ENCODE data around the gene IRX3. TPM values are rescaled to one million over a fixed set of nuclear protein-coding genes. Genes with fewer than 3 reads are reported as not detected.
A peak's percentile ranks its signal among the peaks of the same experiment; 100 is the strongest.

The IRX3 gene
- total and polyA plus RNA-seq, 4 donors, result 2.9 to 14.4 (median 7.0) TPM

- Histone ChIP-seq H3K27me3 (ENCODE audit: control insufficient read depth, insufficient read depth, low read length) (peaks cover 2% of the 10 kb centered on the region), H3K36me3 (ENCODE audit: control insufficient read depth, insufficient read depth, low read length) (no peaks in the 10 kb centered on the region), H3K9me3 (ENCODE audit: control insufficient read depth, insufficient read depth, low read length) (no peaks in the 10 kb centered on the region), H3K4me3 (ENCODE audit: low read depth, low read length) (no peak overlapping the region), H3K4me1 (ENCODE audit: control insufficient read depth, insufficient read depth, low read length) (peaks cover 17% of the 10 kb centered on the region), H3K27ac (ENCODE audit: low read depth, low read length) (no peak overlapping the region)
- no peak for DNase-seq (ENCODE audit: low read depth in 4 of 6, low spot score in 6 of 6)
- 70% methylated on average over 1 of the region's 1 CpG for WGBS (ENCODE audit: insufficient coverage)
These were observed 32.4 kb upstream of the IRX3 start for GRCh38 chr16:54318941-54319340.

DNA sequence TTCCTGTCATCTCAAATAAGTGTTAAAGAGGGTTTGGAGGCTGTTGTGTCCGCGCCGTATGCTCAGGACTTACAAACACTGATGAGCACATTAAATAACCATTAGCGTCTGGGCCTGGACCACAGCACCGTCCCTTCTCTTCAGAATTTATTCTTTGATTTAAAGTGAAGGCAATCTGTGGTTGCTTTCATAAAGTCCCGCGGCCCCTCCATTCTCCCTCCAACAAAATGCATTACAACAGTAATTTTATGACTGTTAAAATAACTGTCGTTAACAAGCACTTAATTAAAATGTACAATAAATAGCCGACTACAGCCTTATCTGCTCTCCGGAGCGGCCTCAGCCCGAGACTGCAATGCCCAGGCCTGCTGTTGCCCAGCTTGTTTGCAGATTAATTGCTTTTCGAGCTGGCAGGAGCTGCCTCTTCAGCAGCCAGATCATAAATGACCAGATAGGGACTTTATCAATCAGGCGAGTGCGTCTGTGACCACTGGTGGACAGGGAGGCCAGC, 30.6 kb upstream of the IRX3 start:
- Histone ChIP-seq H3K4me3 (ENCODE audit: low read depth, low read length) (no peak overlapping the region), H3K27ac (ENCODE audit: low read depth, low read length) (no peak overlapping the region), H3K9me3 (ENCODE audit: control insufficient read depth, insufficient read depth, low read length) (no peaks in the 10 kb centered on the region), H3K4me1 (ENCODE audit: control insufficient read depth, insufficient read depth, low read length) (peaks cover 17% of the 10 kb centered on the region), H3K36me3 (ENCODE audit: control insufficient read depth, insufficient read depth, low read length) (no peaks in the 10 kb centered on the region), H3K27me3 (ENCODE audit: control insufficient read depth, insufficient read depth, low read length) (peaks cover 5% of the 10 kb centered on the region)
- DNase-seq (ENCODE audit: low read depth in 4 of 6, low spot score in 6 of 6), result peak in 2 of 6 donors; percentile 35 to 87
- WGBS (ENCODE audit: insufficient coverage), result 60% methylated on average over 8 of the region's 15 CpGs

- WGBS (ENCODE audit: insufficient coverage), result 76% methylated on average over 7 of the region's 8 CpGs
- peaks cover 6% of the 10 kb centered on the region for H3K27me3 ChIP-seq (ENCODE audit: control insufficient read depth, insufficient read depth, low read length)
- H3K27ac ChIP-seq (ENCODE audit: low read depth, low read length), result no peak overlapping the region
- no peak overlapping the region for H3K4me3 ChIP-seq (ENCODE audit: low read depth, low read length)
- H3K4me1 ChIP-seq (ENCODE audit: control insufficient read depth, insufficient read depth, low read length), result peaks cover 17% of the 10 kb centered on the region
- DNase-seq (ENCODE audit: low read depth in 4 of 6, low spot score in 6 of 6), result peak in 1 of 6 donors; percentile 13
- H3K9me3 ChIP-seq (ENCODE audit: control insufficient read depth, insufficient read depth, low read length), result no peaks in the 10 kb centered on the region
- H3K36me3 ChIP-seq (ENCODE audit: control insufficient read depth, insufficient read depth, low read length), result no peaks in the 10 kb centered on the region
These were observed 29.7 kb upstream of the IRX3 start for GRCh38 chr16:54316095-54316889.

GRCh38 chr16:54313789-54314188, 27.2 kb upstream of the IRX3 start:
- H3K9me3 ChIP-seq (ENCODE audit: control insufficient read depth, insufficient read depth, low read length), result no peaks in the 10 kb centered on the region
- no peak overlapping the region for H3K4me3 ChIP-seq (ENCODE audit: low read depth, low read length)
- H3K4me1 ChIP-seq (ENCODE audit: control insufficient read depth, insufficient read depth, low read length), result peaks cover 4% of the 10 kb centered on the region
- H3K27ac ChIP-seq (ENCODE audit: low read depth, low read length), result no peak overlapping the region
- no peak for DNase-seq (ENCODE audit: low read depth in 4 of 6, low spot score in 6 of 6)
- 80% methylated on average over 2 of the region's 4 CpGs for WGBS (ENCODE audit: insufficient coverage)
- H3K36me3 ChIP-seq (ENCODE audit: control insufficient read depth, insufficient read depth, low read length), result no peaks in the 10 kb centered on the region
- H3K27me3 ChIP-seq (ENCODE audit: control insufficient read depth, insufficient read depth, low read length), result peaks cover 6% of the 10 kb centered on the region

DNA sequence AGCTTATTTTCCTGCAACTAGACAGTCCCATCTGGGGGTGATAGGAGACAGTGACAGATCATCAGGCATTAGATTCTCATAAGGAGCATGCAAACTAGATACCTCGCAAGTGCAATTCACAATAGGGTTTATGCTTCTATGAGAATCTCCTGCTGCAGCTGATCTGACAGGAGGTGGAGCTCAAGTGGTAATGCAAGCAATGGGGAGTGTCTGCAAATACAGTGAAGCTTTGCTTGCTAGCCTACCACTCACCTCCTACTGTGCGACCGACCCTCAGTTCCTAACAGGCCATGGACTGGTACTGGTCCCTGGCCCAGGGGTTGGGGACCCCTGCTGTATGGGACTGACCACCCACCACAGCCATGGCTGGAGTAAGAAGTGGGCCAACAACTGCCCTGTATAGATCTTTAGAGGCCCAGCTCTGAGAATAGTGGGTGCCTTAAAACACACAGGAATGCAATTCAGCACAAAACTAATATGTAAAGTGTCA, 26.0 kb upstream of the IRX3 start:
- Histone ChIP-seq H3K4me3 (ENCODE audit: low read depth, low read length) (no peak overlapping the region), H3K36me3 (ENCODE audit: control insufficient read depth, insufficient read depth, low read length) (no peaks in the 10 kb centered on the region), H3K27ac (ENCODE audit: low read depth, low read length) (no peak overlapping the region), H3K4me1 (ENCODE audit: control insufficient read depth, insufficient read depth, low read length) (peaks cover 3% of the 10 kb centered on the region), H3K9me3 (ENCODE audit: control insufficient read depth, insufficient read depth, low read length) (no peaks in the 10 kb centered on the region), H3K27me3 (ENCODE audit: control insufficient read depth, insufficient read depth, low read length) (peaks cover 6% of the 10 kb centered on the region)
- DNase-seq (ENCODE audit: low read depth in 4 of 6, low spot score in 6 of 6), result no peak
- 90% methylated on average over 2 of the region's 3 CpGs for WGBS (ENCODE audit: insufficient coverage)

- 57% methylated on average over 3 of the region's 5 CpGs for WGBS (ENCODE audit: insufficient coverage)
- DNase-seq (ENCODE audit: low read depth in 4 of 6, low spot score in 6 of 6), result no peak
- Histone ChIP-seq H3K4me3 (ENCODE audit: low read depth, low read length) (no peak overlapping the region), H3K4me1 (ENCODE audit: control insufficient read depth, insufficient read depth, low read length) (no peaks in the 10 kb centered on the region), H3K27me3 (ENCODE audit: control insufficient read depth, insufficient read depth, low read length) (peaks cover 6% of the 10 kb centered on the region), H3K27ac (ENCODE audit: low read depth, low read length) (no peak overlapping the region), H3K36me3 (ENCODE audit: control insufficient read depth, insufficient read depth, low read length) (no peaks in the 10 kb centered on the region), H3K9me3 (ENCODE audit: control insufficient read depth, insufficient read depth, low read length) (no peaks in the 10 kb centered on the region)
These were observed 22.8 kb upstream of the IRX3 start for GRCh38 chr16:54309341-54309740.

DNA sequence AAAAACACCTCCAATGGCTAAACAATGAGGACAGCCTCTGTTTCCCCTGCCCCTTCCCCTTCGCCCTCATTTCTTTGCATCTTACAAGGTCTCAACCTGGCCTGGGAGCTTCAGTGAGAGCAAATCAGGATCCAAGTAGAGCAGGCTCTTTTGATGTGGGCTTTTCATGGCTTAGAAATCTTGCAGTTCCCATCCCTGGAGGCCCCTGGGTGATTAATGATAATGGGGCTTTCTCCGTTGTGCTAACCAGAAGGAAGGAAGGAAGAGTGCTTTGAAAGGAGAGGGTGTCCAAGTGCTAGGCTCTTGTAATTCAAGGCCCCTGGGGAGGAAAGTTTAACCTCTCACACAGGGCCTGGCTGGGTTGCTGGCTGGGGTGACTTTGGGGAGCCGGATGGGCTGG, 18.5 kb upstream of the IRX3 start:
- Histone ChIP-seq H3K27me3 (ENCODE audit: control insufficient read depth, insufficient read depth, low read length) (no peaks in the 10 kb centered on the region), H3K27ac (ENCODE audit: low read depth, low read length) (no peak overlapping the region), H3K4me1 (ENCODE audit: control insufficient read depth, insufficient read depth, low read length) (no peaks in the 10 kb centered on the region), H3K36me3 (ENCODE audit: control insufficient read depth, insufficient read depth, low read length) (no peaks in the 10 kb centered on the region), H3K9me3 (ENCODE audit: control insufficient read depth, insufficient read depth, low read length) (no peaks in the 10 kb centered on the region), H3K4me3 (ENCODE audit: low read depth, low read length) (no peak overlapping the region)
- WGBS (ENCODE audit: insufficient coverage), result 23% methylated on average over 2 of the region's 3 CpGs
- peak in 1 of 6 donors; percentile 40 for DNase-seq (ENCODE audit: low read depth in 4 of 6, low spot score in 6 of 6)

- peaks cover 6% of the 10 kb centered on the region for H3K27me3 ChIP-seq (ENCODE audit: control insufficient read depth, insufficient read depth, low read length)
- WGBS (ENCODE audit: insufficient coverage), result 78% methylated on average over 5 of the region's 8 CpGs
- H3K9me3 ChIP-seq (ENCODE audit: control insufficient read depth, insufficient read depth, low read length), result no peaks in the 10 kb centered on the region
- H3K36me3 ChIP-seq (ENCODE audit: control insufficient read depth, insufficient read depth, low read length), result no peaks in the 10 kb centered on the region
- no peak for DNase-seq (ENCODE audit: low read depth in 4 of 6, low spot score in 6 of 6)
- no peak overlapping the region for H3K27ac ChIP-seq (ENCODE audit: low read depth, low read length)
- no peak overlapping the region for H3K4me3 ChIP-seq (ENCODE audit: low read depth, low read length)
- H3K4me1 ChIP-seq (ENCODE audit: control insufficient read depth, insufficient read depth, low read length), result no peaks in the 10 kb centered on the region
These were observed 17.0 kb upstream of the IRX3 start for GRCh38 chr16:54303613-54304012.

GRCh38 chr16:54297154-54297553, 10.6 kb upstream of the IRX3 start:
- 100% methylated on average over 2 of the region's 3 CpGs for WGBS (ENCODE audit: insufficient coverage)
- peaks cover 24% of the 10 kb centered on the region for H3K27me3 ChIP-seq (ENCODE audit: control insufficient read depth, insufficient read depth, low read length)
- no peaks in the 10 kb centered on the region for H3K36me3 ChIP-seq (ENCODE audit: control insufficient read depth, insufficient read depth, low read length)

DNA sequence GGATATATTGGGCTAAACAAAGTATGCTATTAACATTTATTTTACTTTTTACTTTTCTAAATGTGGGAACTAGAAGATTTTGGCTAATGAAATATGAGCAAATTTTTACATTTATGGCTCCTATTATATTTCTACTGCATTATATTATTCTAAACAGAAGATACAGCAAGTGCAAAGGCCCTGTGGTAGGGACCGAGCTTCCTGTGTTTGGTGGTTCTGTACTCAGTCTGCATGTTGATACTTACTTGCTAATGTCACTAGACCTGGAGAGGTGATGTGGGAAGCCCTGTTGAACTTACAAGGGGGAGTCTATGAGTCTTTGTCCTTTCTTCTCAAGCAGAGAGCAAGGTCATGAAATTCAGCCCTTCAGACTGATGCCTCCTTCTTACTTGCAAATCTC, 10.0 kb upstream of the IRX3 start:
- H3K4me1 ChIP-seq (ENCODE audit: control insufficient read depth, insufficient read depth, low read length), result peaks cover 2% of the 10 kb centered on the region
- peaks cover 30% of the 10 kb centered on the region for H3K27me3 ChIP-seq (ENCODE audit: control insufficient read depth, insufficient read depth, low read length)
- DNase-seq (ENCODE audit: low read depth in 4 of 6, low spot score in 6 of 6), result no peak
- H3K27ac ChIP-seq (ENCODE audit: low read depth, low read length), result no peak overlapping the region
- no peaks in the 10 kb centered on the region for H3K9me3 ChIP-seq (ENCODE audit: control insufficient read depth, insufficient read depth, low read length)
- no CpG with 5 or more reads among the region's 1 CpG for WGBS (ENCODE audit: insufficient coverage)
- H3K4me3 ChIP-seq (ENCODE audit: low read depth, low read length), result no peak overlapping the region
- no peaks in the 10 kb centered on the region for H3K36me3 ChIP-seq (ENCODE audit: control insufficient read depth, insufficient read depth, low read length)

More at GRCh38 chr16:54297154-54297553, 10.6 kb upstream of the IRX3 start:
- no peak overlapping the region for H3K4me3 ChIP-seq (ENCODE audit: low read depth, low read length)
- no peak for DNase-seq (ENCODE audit: low read depth in 4 of 6, low spot score in 6 of 6)
- H3K4me1 ChIP-seq (ENCODE audit: control insufficient read depth, insufficient read depth, low read length), result no peaks in the 10 kb centered on the region
- H3K27ac ChIP-seq (ENCODE audit: low read depth, low read length), result no peak overlapping the region
- H3K9me3 ChIP-seq (ENCODE audit: control insufficient read depth, insufficient read depth, low read length), result no peaks in the 10 kb centered on the region
